Measurements from ENCODE around the gene ANK3. TPM values are rescaled to one million over a fixed set of nuclear protein-coding genes. Genes with fewer than 3 reads are reported as not detected.

ANK3 gene
- total and polyA plus RNA-seq, 2 experiments from 2014 or later = 26.2 to 49.0 TPM

GRCh38 chr10:60171436-60172013, 218.2 kb downstream of the ANK3 start:
- no peak overlapping the region for H3K4me2 ChIP-seq
- H3K27me3 ChIP-seq = no peaks in the 10 kb centered on the region
- no peak overlapping the region for H2AFZ ChIP-seq
- H3K4me3 ChIP-seq = no peak overlapping the region
- no peak for TF ChIP-seq CTCF (IDR thresholded peaks at IDR 0.05; ENCODE audit: poor library complexity)
- no peak for TF ChIP-seq EZH2 (IDR thresholded peaks at IDR 0.05; ENCODE audit: borderline replicate concordance)
- H3K4me1 ChIP-seq (ENCODE audit: insufficient read depth) = peaks cover 13% of the 10 kb centered on the region
- no peak for DNase-seq (ENCODE audit: low spot score)
- H3K9me3 ChIP-seq (ENCODE audit: low read depth) = no peaks in the 10 kb centered on the region
- peak overlapping the region; percentile 57 for H3K27ac ChIP-seq
- H4K20me1 ChIP-seq (ENCODE audit: insufficient read depth, poor library complexity, severe bottlenecking) = no peaks in the 10 kb centered on the region
- no peaks in the 10 kb centered on the region for H3K9me2 ChIP-seq (replicated peaks; ENCODE audit: insufficient read depth)
- no peaks in the 10 kb centered on the region for H3K36me3 ChIP-seq (replicated peaks; ENCODE audit: insufficient read depth, low read depth)
- H3K79me2 ChIP-seq = no peaks in the 10 kb centered on the region
- WGBS (ENCODE audit: low lambda C conversion rate, missing lambda C conversion rate) = 76% methylated on average over 2 of the region's 2 CpGs

- Histone ChIP-seq H3K9me3 (ENCODE audit: low read depth) (no peaks in the 10 kb centered on the region), H3K4me1 (ENCODE audit: insufficient read depth) (peaks cover 11% of the 10 kb centered on the region), H3K79me2 (no peaks in the 10 kb centered on the region), H3K27ac (peak overlapping the region; percentile 57), H3K27me3 (no peaks in the 10 kb centered on the region), H3K4me2 (no peak overlapping the region), H3K9me2 (replicated peaks; ENCODE audit: insufficient read depth) (no peaks in the 10 kb centered on the region), H4K20me1 (ENCODE audit: insufficient read depth, poor library complexity, severe bottlenecking) (no peaks in the 10 kb centered on the region), H2AFZ (no peak overlapping the region), H3K36me3 (replicated peaks; ENCODE audit: insufficient read depth, low read depth) (no peaks in the 10 kb centered on the region), H3K4me3 (no peak overlapping the region)
- TF ChIP-seq EZH2 (IDR thresholded peaks at IDR 0.05; ENCODE audit: borderline replicate concordance) (no peak), EZH2phosphoT487 (IDR thresholded peaks at IDR 0.05; ENCODE audit: low read depth, severe bottlenecking, unreplicated experiment) (no peak), CTCF (IDR thresholded peaks at IDR 0.05; ENCODE audit: poor library complexity) (no peak)
- peak; percentile 24 for DNase-seq (ENCODE audit: low spot score)
- 92% methylated on average over 3 of the region's 3 CpGs for WGBS (ENCODE audit: low lambda C conversion rate, missing lambda C conversion rate)
These were observed 219.4 kb downstream of the ANK3 start for GRCh38 chr10:60170250-60170649.

- H4K20me1 ChIP-seq (ENCODE audit: insufficient read depth, poor library complexity, severe bottlenecking) = no peaks in the 10 kb centered on the region
- no peak overlapping the region for H3K27ac ChIP-seq
- no peaks in the 10 kb centered on the region for H3K36me3 ChIP-seq (replicated peaks; ENCODE audit: insufficient read depth, low read depth)
- H3K4me2 ChIP-seq = no peak overlapping the region
- no peaks in the 10 kb centered on the region for H3K79me2 ChIP-seq
- DNase-seq (ENCODE audit: low spot score) = no peak
- 91% methylated on average over 2 of the region's 2 CpGs for WGBS (ENCODE audit: low lambda C conversion rate, missing lambda C conversion rate)
- peaks cover 8% of the 10 kb centered on the region for H3K4me1 ChIP-seq (ENCODE audit: insufficient read depth)
- no peaks in the 10 kb centered on the region for H3K9me2 ChIP-seq (replicated peaks; ENCODE audit: insufficient read depth)
- H2AFZ ChIP-seq = no peak overlapping the region
- no peak overlapping the region for H3K4me3 ChIP-seq
- no peaks in the 10 kb centered on the region for H3K9me3 ChIP-seq (ENCODE audit: low read depth)
- TF ChIP-seq CTCF (IDR thresholded peaks at IDR 0.05; ENCODE audit: poor library complexity) (no peak), EZH2phosphoT487 (IDR thresholded peaks at IDR 0.05; ENCODE audit: low read depth, severe bottlenecking, unreplicated experiment) (no peak), EZH2 (IDR thresholded peaks at IDR 0.05; ENCODE audit: borderline replicate concordance) (no peak)
- H3K27me3 ChIP-seq = no peaks in the 10 kb centered on the region
These were observed 220.6 kb downstream of the ANK3 start for GRCh38 chr10:60169111-60169510.

- Histone ChIP-seq H4K20me1 (ENCODE audit: insufficient read depth, poor library complexity, severe bottlenecking) (no peaks in the 10 kb centered on the region), H2AFZ (no peak overlapping the region), H3K4me2 (no peak overlapping the region), H3K9me2 (replicated peaks; ENCODE audit: insufficient read depth) (no peaks in the 10 kb centered on the region), H3K4me1 (ENCODE audit: insufficient read depth) (peaks cover 8% of the 10 kb centered on the region), H3K36me3 (replicated peaks; ENCODE audit: insufficient read depth, low read depth) (no peaks in the 10 kb centered on the region), H3K9me3 (ENCODE audit: low read depth) (no peaks in the 10 kb centered on the region), H3K27me3 (no peaks in the 10 kb centered on the region), H3K27ac (no peak overlapping the region), H3K79me2 (no peaks in the 10 kb centered on the region), H3K4me3 (no peak overlapping the region)
- WGBS (ENCODE audit: low lambda C conversion rate, missing lambda C conversion rate) = 97% methylated on average over 4 of the region's 4 CpGs
- no peak for DNase-seq (ENCODE audit: low spot score)
- TF ChIP-seq EZH2phosphoT487 (IDR thresholded peaks at IDR 0.05; ENCODE audit: low read depth, severe bottlenecking, unreplicated experiment) (no peak), EZH2 (IDR thresholded peaks at IDR 0.05; ENCODE audit: borderline replicate concordance) (no peak), CTCF (IDR thresholded peaks at IDR 0.05; ENCODE audit: poor library complexity) (no peak)
These were observed 222.6 kb downstream of the ANK3 start for GRCh38 chr10:60167050-60167449.
